NCI-H1417 treated with DMSO at 0.1 percent for 48 hours (cell line): ENCODE measurements around the gene CCDC60.
"Not testable (repeated sequence)": the region's sequence is repeated elsewhere in the genome, so short reads cannot be mapped to it uniquely, and the experiment has no call there.

ENCODE experiments used
- DNase-seq: peaks from one replicate; lab custom pipeline; 2025; lab: John Stamatoyannopoulos, UW

CCDC60 gene

DNA sequence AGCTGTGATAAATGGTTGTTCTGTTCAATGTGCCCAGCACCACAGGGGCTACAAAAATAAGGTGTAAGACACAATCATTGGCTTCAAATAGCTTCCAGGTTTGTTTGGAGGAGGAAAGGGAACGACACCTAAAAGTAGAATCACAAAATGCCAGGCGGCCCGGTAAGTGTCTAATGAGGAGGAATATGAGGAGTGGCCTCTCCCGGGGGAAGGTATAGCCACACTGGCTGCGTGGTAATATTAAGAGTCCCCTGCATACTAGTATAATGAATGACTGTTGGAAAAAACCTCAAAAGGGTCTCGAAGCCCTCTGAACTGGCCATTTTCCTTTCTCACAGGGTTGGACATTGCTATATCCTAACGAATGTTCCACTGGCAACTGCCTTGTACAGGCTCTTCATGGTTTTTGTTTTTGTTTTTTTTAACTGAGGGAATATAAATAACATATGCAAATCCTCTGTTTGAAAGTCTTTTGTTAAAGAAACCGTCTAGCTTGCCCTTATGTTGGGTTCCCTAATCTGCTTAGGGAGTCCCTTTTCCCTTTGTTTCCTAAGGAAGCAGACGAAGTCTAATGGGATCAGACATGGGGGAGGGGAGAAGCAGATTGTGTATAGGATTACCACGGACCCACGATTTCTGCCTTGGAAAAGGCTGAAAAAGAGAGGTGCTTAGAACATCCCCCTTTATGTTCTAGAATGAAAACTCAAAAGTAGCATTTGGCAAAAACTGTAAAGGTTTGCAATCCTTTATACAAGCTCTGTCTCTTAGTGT, 4.2 kb downstream of the CCDC60 start:
- DNase-seq: no peak

DNA sequence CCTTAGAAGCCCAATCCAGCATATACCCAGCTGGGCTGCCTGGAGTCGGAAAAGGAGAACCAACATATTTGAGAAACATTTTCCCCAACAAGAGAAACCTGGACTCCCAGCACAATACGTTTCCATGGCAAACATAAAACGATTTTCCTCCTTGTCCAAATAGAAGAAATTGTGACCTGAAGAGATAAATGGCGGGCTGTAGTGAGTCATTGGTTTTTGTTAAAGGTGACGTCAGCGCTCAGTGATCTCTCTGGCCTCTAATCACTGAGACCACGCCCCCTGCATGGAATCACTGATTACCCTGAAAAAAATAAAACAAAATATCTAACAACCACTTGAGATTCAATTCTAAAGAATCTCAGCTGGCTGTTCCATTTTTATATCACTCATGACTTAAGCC, 6.0 kb downstream of the CCDC60 start:
- no peak for DNase-seq

DNA sequence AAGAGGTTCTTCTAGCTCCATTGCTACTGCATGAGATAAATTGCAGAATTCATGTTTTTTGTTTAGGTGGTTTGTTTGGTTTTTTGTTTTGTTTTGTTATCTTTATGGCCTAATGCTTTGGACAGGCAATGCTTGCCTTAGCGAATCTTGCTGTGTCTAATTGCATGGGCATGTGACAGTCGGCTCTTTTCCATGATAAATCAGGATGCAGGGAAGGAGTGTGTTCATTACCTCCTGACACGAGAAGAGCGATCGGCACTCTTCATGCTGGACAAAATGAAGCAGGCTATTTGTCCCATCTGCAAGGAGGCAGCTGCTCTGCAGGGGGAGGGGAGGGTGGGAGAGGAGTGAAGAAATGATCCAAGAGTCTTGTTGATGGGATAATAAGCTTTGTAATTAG, 6.5 kb downstream of the CCDC60 start:
- DNase-seq: no peak

DNA sequence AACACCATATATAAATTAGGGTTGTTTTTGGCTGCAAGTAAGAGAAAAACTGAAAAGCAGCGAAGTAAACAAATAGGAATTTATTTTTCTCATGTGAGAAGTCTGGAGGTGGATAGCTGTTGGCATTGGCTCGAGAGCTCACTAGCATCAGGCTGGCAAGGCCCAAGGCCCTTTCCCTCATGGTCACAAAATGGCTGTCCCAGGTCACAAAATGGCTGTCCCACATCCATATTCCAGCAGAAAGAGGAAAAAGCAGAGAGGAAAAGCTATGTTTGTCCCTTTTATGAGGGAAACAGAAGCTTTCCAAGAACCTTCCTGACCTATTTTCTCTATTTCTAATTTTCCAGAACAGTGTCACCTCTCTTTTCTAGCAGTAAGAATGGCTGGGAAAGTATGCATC, 7.5 kb downstream of the CCDC60 start:
- DNase-seq: no peak

- no peak for DNase-seq
Observed at GRCh38 chr12:119343130-119343529, 8.6 kb downstream of the CCDC60 start.

- DNase-seq: no peak
Observed at GRCh38 chr12:119354172-119354571, 19.6 kb downstream of the CCDC60 start.

- DNase-seq: not testable (repeated sequence)
Observed at GRCh38 chr12:119360366-119360765, 25.8 kb downstream of the CCDC60 start.

- no peak for DNase-seq
Observed at GRCh38 chr12:119363037-119363436, 28.5 kb downstream of the CCDC60 start.

DNA sequence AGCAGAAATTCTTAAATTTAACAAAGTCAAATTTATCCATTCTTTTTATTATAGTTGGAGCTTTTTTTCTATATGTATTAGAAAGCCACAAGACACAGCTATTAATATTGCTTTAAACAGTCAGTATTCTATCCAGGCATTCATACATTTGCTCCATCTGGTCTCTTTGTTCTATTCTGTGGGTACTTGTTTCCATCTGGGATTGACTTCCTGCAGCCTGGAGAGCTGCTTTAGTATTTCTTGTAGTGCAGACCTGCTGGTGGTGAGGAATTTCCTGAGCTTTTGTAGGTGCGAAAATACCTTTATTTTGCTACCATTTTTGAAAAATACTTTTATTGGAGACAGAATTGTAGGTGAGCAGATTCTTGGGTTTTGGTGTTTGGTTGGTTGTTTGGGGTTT, 29.0 kb downstream of the CCDC60 start:
- no peak for DNase-seq

GRCh38 chr12:119365451-119365850, 30.9 kb downstream of the CCDC60 start:
- no peak for DNase-seq

GRCh38 chr12:119366007-119366406, 31.5 kb downstream of the CCDC60 start:
- no peak for DNase-seq

DNA sequence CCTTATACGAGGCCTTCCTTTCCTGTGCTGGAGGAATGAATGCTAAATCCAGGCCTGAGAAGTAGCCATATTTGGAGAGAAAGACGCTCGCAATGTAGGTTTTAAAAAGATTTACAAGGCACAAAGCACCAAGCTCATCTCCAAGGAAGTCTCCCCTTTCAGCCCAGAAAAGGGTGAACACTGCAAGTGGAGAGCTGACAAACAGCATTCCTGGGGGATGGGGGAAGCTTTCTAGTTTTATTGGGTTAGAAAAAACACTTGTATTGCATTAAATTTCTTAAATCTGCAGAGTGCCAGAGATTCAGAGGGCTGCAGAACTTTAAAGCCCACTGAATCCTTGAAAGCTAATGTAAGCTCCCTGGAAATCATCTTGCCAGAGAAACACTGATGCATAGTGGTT, 34.6 kb downstream of the CCDC60 start:
- no peak for DNase-seq

- DNase-seq: no peak
Observed at GRCh38 chr12:119369907-119370546, 35.5 kb downstream of the CCDC60 start.

GRCh38 chr12:119372540-119372939, 38.0 kb downstream of the CCDC60 start:
- no peak for DNase-seq

GRCh38 chr12:119373001-119373400, 38.5 kb downstream of the CCDC60 start:
- no peak for DNase-seq

- DNase-seq: no peak
Observed at GRCh38 chr12:119373666-119374065, 39.1 kb downstream of the CCDC60 start.

GRCh38 chr12:119374635-119375034, 40.1 kb downstream of the CCDC60 start:
- no peak for DNase-seq

GRCh38 chr12:119375075-119375882, 40.8 kb downstream of the CCDC60 start:
- no peak for DNase-seq

GRCh38 chr12:119375883-119376190, 41.3 kb downstream of the CCDC60 start:
- no peak for DNase-seq

GRCh38 chr12:119378903-119379302, 44.4 kb downstream of the CCDC60 start:
- DNase-seq: no peak

GRCh38 chr12:119381471-119382235, 47.1 kb downstream of the CCDC60 start:
- DNase-seq: no peak

GRCh38 chr12:119383206-119383605, 48.7 kb downstream of the CCDC60 start:
- DNase-seq: no peak
